NCI-H748 (cell line): ENCODE results near the gene KIF16B.

ENCODE experiments used
- DNase-seq: peaks from one replicate; lab custom pipeline; 2025; ENCODE audit not compliant: unreplicated experiment; lab: John Stamatoyannopoulos, UW

Gene KIF16B

DNA sequence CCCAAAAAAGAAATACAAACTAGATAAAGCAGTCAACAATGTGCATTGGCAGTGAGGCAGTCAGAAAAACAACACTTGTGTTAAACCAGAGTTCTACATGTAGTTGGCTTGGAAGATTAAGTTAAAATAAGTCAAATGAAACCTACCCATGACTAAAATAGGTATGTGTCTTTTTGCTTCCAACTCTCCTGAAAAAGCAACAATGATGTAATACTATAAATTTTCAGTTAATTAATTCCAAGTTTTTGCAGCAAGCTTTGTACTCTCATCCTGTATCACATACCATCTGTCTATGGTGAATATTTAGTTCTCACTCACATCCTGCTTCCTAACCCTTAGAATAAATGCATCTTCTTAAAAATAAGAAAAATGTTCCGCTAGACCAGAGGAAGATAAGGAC is 261.5 kb downstream of the KIF16B start:
- DNase-seq: no peak

DNA sequence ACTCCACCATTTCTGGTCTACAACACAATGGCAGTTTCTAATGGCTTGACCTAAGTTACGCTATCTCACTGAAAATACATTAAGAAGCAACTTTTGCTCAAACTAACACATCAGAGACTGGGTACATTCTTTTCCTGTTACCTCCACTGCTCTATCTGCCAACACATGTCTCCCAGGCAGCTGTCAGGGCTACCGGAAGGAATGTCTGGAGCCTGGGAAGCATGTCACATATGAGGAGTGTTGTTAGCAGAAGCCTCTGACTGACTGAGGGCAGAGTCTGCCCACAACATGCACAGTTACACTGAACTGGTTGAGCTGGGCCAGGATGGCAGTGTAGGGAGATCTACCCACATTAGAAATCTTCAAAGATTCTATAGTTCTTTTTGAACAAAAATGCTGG is 264.5 kb downstream of the KIF16B start:
- DNase-seq: no peak

DNA sequence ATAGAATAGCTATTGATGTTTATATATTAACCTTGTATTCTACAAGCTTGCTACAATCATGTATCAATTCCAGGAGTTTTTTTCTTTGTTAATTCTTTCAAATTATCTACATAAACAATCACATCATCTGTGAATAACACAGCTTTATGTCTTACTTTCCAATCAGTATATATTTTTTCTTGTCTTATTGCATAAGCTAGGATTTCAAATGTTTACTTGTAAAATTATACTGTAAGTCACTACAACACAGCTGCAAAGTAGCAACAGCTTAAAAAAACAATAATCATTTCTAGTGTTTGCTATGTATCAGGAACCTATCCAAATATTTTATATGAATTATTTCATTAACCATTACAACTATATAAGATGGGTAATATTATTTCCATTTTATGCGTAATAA is 270.4 kb downstream of the KIF16B start:
- no peak for DNase-seq

DNA sequence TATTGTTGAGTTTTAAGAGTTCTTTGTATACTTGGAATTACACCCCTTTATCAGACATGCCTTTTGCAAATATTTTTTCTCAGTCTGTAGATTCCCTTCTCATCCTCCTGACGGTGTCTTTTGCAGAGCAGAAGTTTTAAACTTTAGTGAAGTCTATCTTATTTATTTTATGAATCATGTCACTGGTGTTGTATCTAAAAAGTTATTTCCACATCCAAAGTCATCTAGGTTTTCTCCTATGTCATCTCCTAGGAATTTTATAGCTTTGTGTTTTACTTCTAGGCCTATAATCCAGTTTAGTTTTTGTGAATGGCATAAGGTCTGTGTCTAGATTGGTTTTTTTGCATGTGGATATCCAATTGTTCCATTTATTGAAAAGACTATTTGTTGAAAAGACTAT is 271.3 kb downstream of the KIF16B start:
- no peak for DNase-seq

DNA sequence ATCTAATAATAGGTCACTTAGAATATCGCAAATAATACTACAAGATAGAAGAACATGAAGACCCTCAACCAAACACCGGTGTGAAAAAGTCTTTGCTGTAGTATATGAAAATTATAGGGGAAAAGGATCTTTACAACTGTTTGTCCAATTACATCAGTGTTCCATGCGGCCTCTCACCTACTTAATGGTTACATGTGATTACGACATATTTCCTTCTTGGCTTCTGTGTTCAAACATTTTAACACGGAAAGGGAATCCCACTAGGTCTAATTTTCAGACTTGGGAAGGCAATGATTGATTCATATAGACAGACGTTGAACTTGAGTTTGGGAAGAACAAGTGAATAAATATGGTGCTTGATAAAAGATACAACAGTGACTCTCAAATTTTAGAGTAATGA is 273.4 kb downstream of the KIF16B start:
- no peak for DNase-seq

DNA sequence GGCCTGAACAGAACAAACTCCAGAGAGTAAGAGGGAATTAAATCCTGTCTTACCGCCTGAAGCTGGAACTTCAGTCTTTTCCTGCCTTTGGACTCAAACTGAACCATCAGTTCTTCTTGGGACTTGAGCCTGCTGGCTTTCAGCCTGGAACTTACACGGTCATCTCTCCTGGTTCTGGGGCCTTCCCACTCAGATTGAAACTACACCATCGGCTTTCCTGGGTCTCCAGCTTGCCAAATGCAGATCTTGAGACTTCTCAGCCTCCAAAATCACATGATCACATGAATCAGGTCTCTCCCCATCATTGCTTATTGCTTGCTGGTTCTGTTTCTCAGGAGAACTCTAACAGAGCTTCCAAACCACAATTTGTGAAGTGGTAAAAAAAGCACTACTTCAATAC is 276.3 kb downstream of the KIF16B start:
- DNase-seq: no peak

DNA sequence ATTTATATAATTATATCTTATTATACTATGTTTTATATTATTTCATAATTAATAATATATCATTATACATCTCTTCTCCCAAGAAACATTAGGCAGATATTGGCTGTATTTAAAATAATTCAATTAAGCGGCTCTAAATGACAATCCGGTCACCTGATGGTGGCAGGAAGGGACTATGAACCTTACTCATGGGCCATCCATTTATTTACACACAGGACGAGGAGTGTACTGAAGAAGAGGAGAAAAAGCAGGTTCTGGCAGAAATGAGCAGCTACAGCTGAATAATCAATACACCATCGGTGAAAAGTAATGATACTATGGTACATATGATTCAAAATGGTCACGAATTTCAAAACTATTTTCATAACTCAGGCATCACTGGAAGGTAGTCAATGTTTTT is 277.7 kb downstream of the KIF16B start:
- DNase-seq: no peak

DNA sequence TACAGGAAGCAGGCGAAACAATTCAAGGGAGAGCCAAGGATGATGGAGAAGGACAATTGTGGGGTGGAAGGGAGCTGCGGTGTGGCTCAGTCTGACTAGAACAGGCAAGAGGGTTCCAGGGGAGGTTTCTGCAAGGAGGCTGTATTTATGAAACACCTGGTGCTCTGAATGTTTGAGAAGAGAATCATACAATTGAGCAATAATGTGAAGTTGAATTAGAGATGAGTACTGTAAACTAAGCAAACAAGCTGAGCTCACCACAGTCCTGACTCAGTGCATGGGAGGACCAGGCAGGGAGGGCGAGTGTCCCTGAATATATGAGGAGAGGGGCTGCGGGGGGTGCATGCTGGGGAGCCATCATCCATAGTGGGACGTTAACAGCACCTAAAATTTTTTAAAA is 279.7 kb downstream of the KIF16B start:
- DNase-seq: no peak

DNA sequence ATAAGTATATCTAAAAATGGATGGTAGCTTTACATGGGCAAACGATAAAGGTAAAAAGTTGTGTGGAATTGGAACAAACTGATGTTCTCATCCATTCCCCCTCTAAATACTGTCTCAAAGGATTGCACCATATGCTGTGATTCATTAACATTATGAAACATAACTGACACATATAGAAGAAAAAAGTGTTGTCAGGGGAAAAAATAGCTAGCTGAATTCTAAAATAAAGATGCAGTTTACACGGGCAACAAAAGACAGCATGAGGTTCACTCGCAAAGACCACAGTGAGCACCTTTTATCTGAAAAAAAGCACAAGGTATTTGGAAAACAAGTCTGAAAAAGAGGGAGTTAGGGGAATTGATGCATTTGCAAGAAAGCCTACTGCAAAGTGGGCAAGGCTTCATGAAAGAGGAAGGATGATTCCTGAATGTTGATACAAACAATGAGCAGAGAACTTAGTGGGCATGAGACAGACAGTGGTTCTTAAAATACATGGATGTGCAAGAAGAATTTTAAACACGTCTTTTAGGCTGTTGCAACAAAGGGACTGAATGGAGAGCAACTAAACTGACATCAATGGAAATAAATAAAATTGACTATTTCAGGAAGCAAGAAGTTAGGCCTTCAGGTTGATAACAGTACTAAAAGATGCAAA is 280.9 kb downstream of the KIF16B start:
- no peak for DNase-seq

DNA sequence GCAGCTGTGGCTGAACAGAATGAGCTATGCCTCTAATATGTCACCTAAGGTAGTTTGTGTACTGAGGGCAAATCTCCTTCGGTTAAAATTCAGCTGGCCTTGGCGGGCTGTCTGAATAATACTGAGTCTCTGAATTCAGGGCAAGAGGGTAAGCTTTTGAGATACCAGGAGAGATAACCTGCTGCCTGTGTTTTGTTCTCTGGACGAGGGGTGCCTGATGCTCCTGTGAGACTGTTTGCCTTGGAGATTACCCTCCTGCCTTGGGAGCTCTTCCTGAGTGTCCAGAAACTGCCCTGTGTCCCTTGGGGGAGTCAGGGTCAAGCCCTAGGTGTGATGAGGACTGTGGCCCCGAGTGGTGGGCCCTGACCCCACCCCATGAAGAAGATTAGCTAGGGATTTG is 282.9 kb downstream of the KIF16B start:
- DNase-seq: no peak

DNA sequence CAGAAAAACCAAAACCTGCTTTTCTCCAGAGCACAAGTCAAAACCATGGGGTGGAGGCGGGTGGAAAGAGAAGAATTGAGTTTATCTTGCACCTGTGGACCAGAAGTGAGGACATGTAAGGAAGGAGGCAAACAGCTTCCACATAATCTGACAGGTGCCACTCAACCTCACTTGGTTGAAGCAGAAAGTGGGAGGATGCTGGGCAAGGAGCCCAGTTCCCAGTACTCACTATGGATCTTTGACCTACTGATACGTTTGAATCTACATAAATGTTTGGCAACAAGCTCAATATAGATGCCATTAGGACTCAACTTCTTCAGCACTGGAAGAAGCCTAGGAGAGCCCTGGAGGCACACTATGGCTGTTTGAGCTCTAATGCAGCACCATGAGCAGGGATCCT is 285.5 kb downstream of the KIF16B start:
- DNase-seq: no peak

DNA sequence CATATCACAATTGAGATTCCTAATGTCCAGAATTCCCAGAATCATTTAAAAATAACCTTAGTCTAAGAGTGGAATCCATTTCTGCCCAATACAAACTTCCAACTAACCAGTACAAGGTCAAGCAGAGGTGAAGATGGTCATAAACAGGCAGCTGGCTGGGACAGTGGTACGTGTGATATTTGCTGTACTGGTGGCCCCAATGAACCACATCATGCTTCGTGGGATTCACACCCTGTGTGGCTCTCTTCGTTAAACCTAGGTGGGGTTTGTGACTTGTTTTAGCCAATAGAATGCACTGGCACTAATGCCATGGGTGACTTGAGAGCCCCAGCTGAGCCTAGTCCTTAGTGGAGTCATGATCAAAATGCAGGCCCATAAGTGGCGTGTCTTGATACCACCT is 286.6 kb downstream of the KIF16B start:
- no peak for DNase-seq

DNA sequence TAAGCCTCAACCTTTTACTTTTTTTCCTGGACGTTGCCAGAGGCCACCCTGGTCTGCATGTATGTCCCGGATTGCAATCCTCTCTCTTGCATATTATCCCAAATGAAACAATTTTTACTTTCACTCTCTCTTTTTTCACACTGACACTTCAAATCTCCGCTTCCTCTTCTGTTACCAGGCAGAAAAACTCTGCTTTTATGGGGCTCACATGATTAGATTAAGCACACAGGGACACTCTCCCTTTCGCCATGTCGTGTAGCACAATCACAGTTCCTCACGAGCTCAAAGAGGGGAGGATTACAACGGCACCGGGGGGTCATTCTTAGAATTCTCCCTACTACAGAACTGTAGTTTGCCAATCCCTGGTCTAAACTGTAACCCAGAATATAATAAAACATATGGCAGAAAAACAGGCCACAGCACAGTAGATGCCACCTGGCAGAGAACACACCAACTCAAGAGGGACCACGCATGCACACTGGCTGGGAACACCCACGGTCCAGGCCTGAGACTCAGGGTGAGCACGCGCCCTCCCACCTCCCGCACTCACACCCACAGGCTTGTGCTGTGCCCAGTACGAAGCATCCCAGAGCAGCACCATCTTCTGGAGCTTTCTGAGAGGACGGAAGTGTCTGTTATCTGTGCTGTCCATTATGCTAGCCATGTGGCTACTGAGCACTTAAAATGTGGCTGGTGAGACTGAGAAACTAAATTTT is 288.7 kb downstream of the KIF16B start:
- DNase-seq: no peak

DNA sequence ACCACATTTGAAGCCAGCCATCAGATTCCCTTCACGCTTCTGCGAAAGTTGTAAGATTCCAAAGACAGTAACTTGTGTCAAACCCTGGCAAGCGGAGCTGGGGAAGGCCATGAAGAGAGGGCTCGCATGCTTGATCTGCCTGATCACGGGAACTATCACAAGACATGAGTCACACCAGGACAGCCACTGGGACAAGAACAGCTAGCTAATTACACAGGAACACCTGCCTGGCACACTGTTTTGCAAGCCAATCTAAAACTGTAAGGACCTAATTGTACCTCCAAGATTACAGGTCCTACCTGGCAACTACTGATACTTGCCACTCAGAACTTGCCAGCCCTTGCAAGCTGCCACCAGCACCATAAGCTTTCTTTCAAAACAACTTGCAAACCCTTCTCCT is 289.3 kb downstream of the KIF16B start:
- DNase-seq: no peak

DNA sequence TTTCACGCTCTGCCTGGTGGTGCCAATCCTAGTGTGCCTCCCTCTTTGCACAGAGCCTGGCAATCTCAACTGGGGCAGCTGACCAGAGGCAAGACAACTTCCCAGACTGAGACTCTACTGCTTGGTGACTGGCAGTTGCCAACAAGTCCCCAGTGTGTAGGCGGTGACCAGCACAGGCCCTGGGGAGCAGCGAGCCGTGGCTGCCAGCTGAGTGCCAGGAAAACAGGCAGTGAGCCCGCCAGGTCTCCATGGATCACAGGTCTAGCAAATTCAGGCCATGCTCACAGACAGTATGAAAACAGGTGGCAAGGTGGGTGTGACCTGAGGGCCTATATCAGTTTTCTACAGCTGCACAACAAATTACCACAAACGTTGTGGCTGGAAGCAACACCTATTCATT is 289.9 kb downstream of the KIF16B start:
- DNase-seq: no peak

DNA sequence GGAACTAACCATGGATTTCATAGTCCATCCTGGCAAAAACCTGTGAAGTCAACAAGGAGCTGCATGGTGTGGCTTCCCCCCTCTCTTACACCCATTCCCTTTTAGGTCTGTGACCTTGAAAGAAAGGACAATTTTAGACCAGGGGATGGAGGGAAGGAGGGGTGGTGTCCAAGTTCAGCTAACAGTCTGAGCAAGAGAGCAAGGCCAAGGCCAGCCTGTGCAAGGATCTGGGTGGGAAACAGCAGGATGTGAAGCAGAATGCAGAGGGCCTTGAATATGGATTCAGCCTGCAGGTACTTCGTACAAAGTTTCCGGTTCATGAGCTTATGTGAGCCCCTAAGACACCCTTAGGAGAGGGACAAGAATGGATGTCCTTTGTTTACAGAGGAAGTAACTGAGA is 293.0 kb downstream of the KIF16B start:
- no peak for DNase-seq

DNA sequence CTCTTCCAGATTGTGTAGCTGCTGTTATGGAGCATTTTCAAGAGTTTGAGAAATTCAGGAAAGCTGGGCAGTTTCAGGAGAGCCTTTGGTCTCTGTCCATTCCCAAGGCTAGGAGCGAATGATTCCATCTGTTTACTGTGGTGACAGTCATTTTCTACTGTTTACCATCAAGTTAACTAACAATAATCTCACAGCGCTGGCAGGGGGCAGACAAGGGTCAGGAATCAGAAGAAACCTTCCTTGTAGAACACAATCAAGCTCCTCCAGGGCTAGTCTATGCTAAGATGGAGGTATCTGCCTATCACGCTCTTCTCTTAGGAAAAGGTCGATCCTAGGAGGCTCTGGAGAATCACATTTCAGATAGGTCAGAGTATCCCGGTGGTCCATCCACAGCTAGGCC is 293.9 kb downstream of the KIF16B start:
- no peak for DNase-seq

DNA sequence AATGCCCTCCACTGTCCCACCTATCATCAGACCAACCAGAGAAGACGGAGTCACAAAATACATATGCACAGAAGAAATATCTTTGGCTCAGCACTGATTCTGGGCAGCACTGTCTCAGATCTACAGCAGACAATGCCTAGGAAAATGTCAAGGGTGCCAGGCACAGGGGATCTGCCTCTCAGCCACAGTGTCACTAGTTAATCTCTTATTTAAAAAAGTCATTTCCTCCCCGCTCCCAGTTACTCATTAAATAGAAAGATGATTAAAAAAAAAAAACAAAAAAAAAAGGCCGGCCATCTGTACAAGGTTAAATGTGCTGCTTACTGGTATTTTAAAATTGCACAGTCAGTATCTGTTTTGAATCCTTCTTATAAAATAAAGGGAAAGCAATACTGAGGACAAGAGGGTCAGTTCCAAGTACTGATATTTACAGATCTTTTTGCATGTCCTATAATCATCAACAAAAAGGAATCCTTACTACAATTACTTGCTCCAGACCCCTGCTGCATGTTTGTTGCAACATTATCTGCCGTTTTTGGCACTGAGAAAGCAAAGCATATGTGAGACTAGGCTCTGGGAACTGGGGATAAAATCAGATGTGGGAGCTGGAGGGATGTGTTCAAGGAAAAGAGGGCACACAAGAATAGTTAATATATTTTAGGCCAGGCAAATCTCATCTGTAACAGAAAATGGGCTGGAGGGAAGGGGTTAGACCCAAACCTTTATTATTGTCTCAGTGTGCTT is 299.3 kb downstream of the KIF16B start:
- DNase-seq: no peak

DNA sequence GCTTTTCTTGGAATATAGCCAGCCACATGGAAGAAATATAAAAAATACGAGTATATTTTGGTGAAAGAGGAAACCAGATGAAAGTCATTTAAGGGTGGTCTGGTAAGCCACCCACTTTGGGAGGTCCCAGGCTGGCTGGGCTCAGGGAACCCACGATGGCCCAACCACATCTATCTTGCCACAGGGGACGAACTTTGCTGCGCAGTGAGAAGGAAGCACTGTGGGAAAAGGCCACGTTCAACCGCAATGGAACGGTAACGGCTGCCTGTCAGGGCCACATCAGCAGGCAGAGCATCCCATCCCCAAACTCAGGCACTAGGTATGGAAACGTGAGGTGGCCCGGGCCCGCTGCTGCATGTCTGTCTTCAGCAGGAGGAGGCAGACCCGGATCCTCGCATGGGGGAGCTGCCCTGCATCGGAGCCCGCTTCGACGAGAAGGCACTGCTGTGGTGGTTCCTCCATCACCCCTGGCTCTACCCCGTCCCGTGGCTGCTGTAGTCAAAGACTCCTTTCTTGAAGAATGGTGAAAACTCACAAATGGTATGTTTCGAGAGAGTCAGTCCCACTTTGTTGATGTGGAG is 300.4 kb downstream of the KIF16B start:
- DNase-seq: no peak

DNA sequence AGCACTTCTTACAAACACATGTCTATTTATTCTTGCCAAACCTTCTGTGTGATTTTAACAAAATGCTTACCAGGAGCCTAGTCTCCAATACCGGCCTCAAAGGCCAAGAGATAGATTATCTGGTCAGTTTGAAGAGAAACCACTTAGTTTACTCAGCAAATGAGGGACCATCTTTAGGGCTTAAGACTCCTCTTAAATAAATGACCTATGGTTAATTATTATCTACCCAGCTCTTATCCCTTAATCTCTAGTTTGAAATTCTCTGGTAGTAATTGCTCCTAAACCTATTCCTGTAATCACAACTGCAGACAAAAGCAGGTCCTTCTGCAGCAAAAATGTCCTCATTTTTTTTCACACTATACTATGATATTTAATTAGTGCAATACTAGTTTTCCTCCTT is 301.8 kb downstream of the KIF16B start:
- DNase-seq: no peak

DNA sequence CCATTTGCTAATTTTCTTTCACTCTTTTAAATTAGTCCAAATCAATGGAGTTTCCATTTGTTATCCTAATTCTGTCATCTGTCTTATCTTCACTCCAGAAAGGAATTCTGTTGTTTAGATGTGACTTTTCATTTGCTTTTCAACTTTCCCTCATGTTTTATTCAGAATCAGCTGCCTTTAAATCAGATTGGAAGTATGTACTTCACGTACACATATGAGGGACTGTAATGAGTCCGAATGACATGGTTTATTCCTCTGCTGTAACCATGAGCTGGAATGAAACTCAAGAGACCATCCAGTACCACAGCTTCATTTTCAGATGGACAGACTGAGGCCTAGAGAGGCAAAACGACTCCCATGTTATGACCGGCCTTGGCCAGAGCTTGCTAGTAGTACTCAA is 302.3 kb downstream of the KIF16B start:
- no peak for DNase-seq

DNA sequence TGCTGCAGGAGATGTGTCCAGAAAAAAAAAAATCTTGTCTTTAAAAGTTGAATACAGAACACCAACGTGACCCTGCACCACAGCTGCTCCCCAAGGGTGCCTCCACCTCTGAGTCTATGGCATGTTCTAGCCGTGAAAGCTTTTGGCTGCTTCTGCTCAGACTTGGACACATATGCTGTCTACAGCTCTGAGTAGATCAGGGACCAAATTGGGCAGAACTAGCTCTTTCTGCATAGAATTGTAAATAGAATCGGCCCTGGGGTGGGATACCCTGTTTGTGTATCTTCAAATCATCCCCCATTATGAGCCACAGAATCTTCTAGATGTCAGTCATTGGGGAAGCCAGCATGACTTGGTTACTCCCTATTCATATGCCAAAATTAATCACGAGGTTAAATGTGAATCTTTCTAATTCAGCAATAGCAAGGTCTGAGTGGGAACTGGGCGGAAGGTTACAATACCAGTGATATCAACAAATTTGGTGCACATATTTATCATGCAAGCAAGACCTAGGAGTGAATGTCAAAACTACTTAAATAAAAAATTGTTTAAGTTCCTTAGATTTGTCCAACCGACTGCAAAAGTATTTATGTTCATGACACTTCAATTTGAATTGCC is 302.8 kb downstream of the KIF16B start:
- DNase-seq: no peak
